HepG2 (cell line): ENCODE data around the gene ARL4D. TPM values are rescaled to one million over a fixed set of nuclear protein-coding genes. Genes with fewer than 3 reads are reported as not detected.

ENCODE experiments used
- ATAC-seq: fragments of 200-7000 bp; cut with Tn5 transposase; 3 replicates; pipeline ENCODE4 v1.9.1; 2020; ENCODE audit warnings: mild to moderate bottlenecking, moderate library complexity
- BruUV-seq: library from RNA; stranded (reverse); fragments of 400-500 nt; replicated peaks from 2 replicates; lab custom pipeline; 2021; lab: Mats Ljungman, UMichigan
- CTCF ChIA-PET: fragments of 300-600 bp; formaldehyde crosslinking; extraction: SDS; loops from one replicate; lab custom pipeline; 2021; ENCODE audit warnings: low total read pairs, inconsistent platforms, low intra/inter-chr PET ratio; lab: Yijun Ruan, JAX
- POLR2A ChIA-PET: fragments of 350-600 bp; sonication (Branson Sonifier 250); formaldehyde crosslinking; loops from one replicate; lab custom pipeline; 2020; ENCODE audit warnings: antibody characterized with exemption, inconsistent platforms; lab: Yijun Ruan, JAX
- DNase-seq: peaks from one replicate; pipeline ENCODE4 v3.0.0-alpha.2; 2015; ENCODE audit warnings: low spot score
- FAIRE-seq: peaks from 3 replicates; lab custom pipeline; 2011; peaks lifted over from hg19 to GRCh38; lab: Jason Lieb, UNC
- H2AFZ ChIP-seq: one replicate; pipeline ENCODE4 v1.6.1; 2011; ENCODE audit warnings: low read length, inconsistent platforms
- H3K27ac ChIP-seq: fragments of 300-600 bp; 3 replicates; pipeline ENCODE4 v1.8.0; 2011; ENCODE audit warnings: mixed run types, mild to moderate bottlenecking, mixed read lengths, low read length, inconsistent platforms; ENCODE audit not compliant: insufficient read depth; ENCODE audit errors: extremely low read length
- H3K27me3 ChIP-seq, 2 experiments: fragments of 200-600 bp in 1 of 2; 2 replicates in 1 of 2; 3 replicates in 1 of 2; pipeline versions ENCODE4 v1.6.0 to v1.8.0; 2011; ENCODE audit warnings: low read length in 2 of 2, mild to moderate bottlenecking in 2 of 2, moderate library complexity in 2 of 2, inconsistent platforms in 1 of 2; ENCODE audit not compliant: insufficient read depth in 2 of 2, control insufficient read depth in 1 of 2
- H3K36me3 ChIP-seq, 2 experiments: fragments of 200-600 bp in 1 of 2; replicated peaks in 1 of 2; 2 replicates in 1 of 2; 3 replicates in 1 of 2; pipeline versions ENCODE4 v1.5.1 to v1.8.0; 2011; ENCODE audit warnings: low read length in 2 of 2, inconsistent platforms in 1 of 2; ENCODE audit not compliant: insufficient read depth in 2 of 2, control insufficient read depth in 1 of 2
- H3K4me1 ChIP-seq: 2 replicates; pipeline ENCODE4 v1.5.1; 2012; ENCODE audit warnings: low read length, inconsistent platforms; ENCODE audit not compliant: insufficient read depth
- H3K4me2 ChIP-seq: 2 replicates; pipeline ENCODE4 v1.6.0; 2011; ENCODE audit warnings: low read depth, low read length, inconsistent platforms
- H3K4me3 ChIP-seq, 3 experiments: fragments of 200-600 bp in 1 of 3; sonication (generic), shearing (Covaris generic) in 1 of 3; replicated peaks in 1 of 3; 2 replicates each; pipeline ENCODE4 v1.5.1; 2011 to 2016; ENCODE audit warnings: low read length in 3 of 3, inconsistent platforms in 2 of 3, low read depth in 2 of 3, mild to moderate bottlenecking in 2 of 3, control low read depth in 1 of 3, mixed read lengths in 1 of 3; ENCODE audit not compliant: insufficient read depth in 1 of 3
- H3K79me2 ChIP-seq: one replicate; pipeline ENCODE4 v1.6.1; 2011; ENCODE audit warnings: low read length, inconsistent platforms; ENCODE audit not compliant: insufficient read depth
- H3K9ac ChIP-seq: 2 replicates; pipeline ENCODE4 v1.6.0; 2011; ENCODE audit warnings: mild to moderate bottlenecking, low read depth, low read length, inconsistent platforms; ENCODE audit not compliant: insufficient read depth
- H3K9me3 ChIP-seq: 2 replicates; pipeline ENCODE4 v1.5.1; 2012; ENCODE audit warnings: mild to moderate bottlenecking, low read length
- H4K20me1 ChIP-seq: 2 replicates; pipeline ENCODE4 v1.6.0; 2011; ENCODE audit warnings: inconsistent platforms, mild to moderate bottlenecking, low read length, moderate library complexity; ENCODE audit not compliant: insufficient read depth
- CHD2 ChIP-seq: IDR thresholded peaks from 2 replicates; pipeline ENCODE4 v1.6.1; 2011; ENCODE audit warnings: low read depth, low read length, improper control_type of control experiment
- GABPB1 ChIP-seq: IDR thresholded peaks from 2 replicates; pipeline ENCODE4 v1.6.1; 2016; ENCODE audit warnings: mild to moderate bottlenecking, missing genetic modification reagents, moderate library complexity, missing compliant biosample characterization
- GPBP1L1 ChIP-seq: sonication (generic); formaldehyde crosslinking; IDR thresholded peaks from 2 replicates; pipeline ENCODE4 v1.5.0; 2020; ENCODE audit warnings: mild to moderate bottlenecking, missing genetic modification reagents
- GRHL1 ChIP-seq: sonication (generic); formaldehyde crosslinking; conservative IDR thresholded peaks from 2 replicates; pipeline ENCODE4 v1.8.0; 2022; ENCODE audit warnings: missing genetic modification reagents
- NFE2L1 ChIP-seq: sonication (generic); formaldehyde crosslinking; IDR thresholded peaks from 2 replicates; pipeline ENCODE4 v1.4.0; 2020; ENCODE audit warnings: missing genetic modification reagents, mild to moderate bottlenecking, borderline replicate concordance
- NPAS2 ChIP-seq: sonication (generic); formaldehyde crosslinking; IDR thresholded peaks from 2 replicates; pipeline ENCODE4 v1.8.0; 2022; ENCODE audit warnings: mild to moderate bottlenecking, missing genetic modification reagents, borderline replicate concordance
- RBM22 ChIP-seq: fragments of 200-400 bp; formaldehyde crosslinking; optimal IDR thresholded peaks from 2 replicates; pipeline ENCODE3; 2017; ENCODE audit warnings: mild to moderate bottlenecking, low read length, moderate library complexity
- SMARCC2 ChIP-seq: fragments of 450-650 bp; IDR thresholded peaks from 2 replicates; pipeline ENCODE4 v1.6.1; 2017; ENCODE audit warnings: antibody characterized with exemption, mild to moderate bottlenecking
- SP5 ChIP-seq: IDR thresholded peaks from 2 replicates; pipeline ENCODE4 v1.6.1; 2016; ENCODE audit warnings: low read depth, borderline replicate concordance
- ZMYM2 ChIP-seq: sonication (generic); formaldehyde crosslinking; IDR thresholded peaks from 2 replicates; pipeline ENCODE4 v1.8.0; 2022; ENCODE audit warnings: mild to moderate bottlenecking, missing genetic modification reagents
- ZNF577 ChIP-seq: sonication (generic); formaldehyde crosslinking; IDR thresholded peaks from 2 replicates; pipeline ENCODE4 v1.4.0; 2020; ENCODE audit warnings: mild to moderate bottlenecking, low read depth, missing genetic modification reagents, borderline replicate concordance
- WGBS: methylation state at CpG from one replicate; pipeline ENCODE4 v1.1.6; 2017; ENCODE audit warnings: low lambda C conversion rate; 5-methylcytosine and 5-hydroxymethylcytosine counted together
- in situ Hi-C: cut with HindIII; loops from 2 replicates; pipeline ENCODE4 v1.10.0; 2017; ENCODE audit warnings: low pct_unique_long_range_greater_than_20kb; ENCODE audit not compliant: extremely low pct_ligation_motif_present
- intact Hi-C: fragments of 100-400 bp; cut with micrococcal nuclease; formaldehyde crosslinking; loops from one replicate; pipeline ENCODE4 v1.10.0; 2022; ENCODE audit not compliant: unreplicated experiment
- polyA plus RNA-seq, 8 experiments: library from polyadenylated mRNA; depleted of rRNA in 3 of 8; stranded (reverse) in 7 of 8; unstranded in 1 of 8; fragments of >200 nt; fragmentation: Illumina TruSeq in 4 of 8; extraction: Trizol in 4 of 8; gene quantifications; 2 replicates each; pipeline versions ENCODE4 v1.2.1 to v1.2.3, GENCODE V29; 2011 to 2016; ENCODE audit warnings: low read depth in 4 of 8, missing spikeins in 1 of 8, mixed read lengths in 1 of 8; ENCODE audit not compliant: insufficient read depth in 1 of 8
- total RNA-seq, 5 experiments: library from RNA; depleted of rRNA; stranded (reverse); fragments of >200 nt; fragmentation: Illumina TruSeq; extraction: Trizol; gene quantifications; 2 replicates each; pipeline ENCODE4 v1.2.3, GENCODE V29; 2016; ENCODE audit warnings: low read depth in 1 of 5
- TF ChIP-seq, protein P1 (sequence below): sonication (generic); formaldehyde crosslinking; IDR thresholded peaks from 2 replicates; pipeline ENCODE4 v1.4.0; 2020; ENCODE audit warnings: mild to moderate bottlenecking, missing genetic modification reagents
- TF ChIP-seq, protein P2 (sequence below): sonication (generic); formaldehyde crosslinking; conservative IDR thresholded peaks from 2 replicates; pipeline ENCODE4 v1.4.0; 2020; ENCODE audit warnings: missing genetic modification reagents

ARL4D gene
- total and polyA plus RNA-seq, 2 of the 13 experiments (the other 11 are each of a cell fraction or from before 2014, with no cell fraction given) = 9.0 to 25.9 TPM

GRCh38 chr17:43438626-43439025 is 39.8 kb downstream of the ARL4D start:
- no TSS peak for BruUV-seq
- FAIRE-seq = no peak

More at GRCh38 chr17:43438626-43439025, 39.8 kb downstream of the ARL4D start:
- H2AFZ ChIP-seq = no peak overlapping the region
- H3K27ac ChIP-seq = no peak overlapping the region
- H3K4me2 ChIP-seq = peak overlapping the region; percentile 3; the same call in 1 of the 2 replicates
- H3K9ac ChIP-seq = no peak overlapping the region
- H4K20me1 ChIP-seq = no peaks in the 10 kb centered on the region
- H3K27me3 ChIP-seq = no peaks in the 10 kb centered on the region
- intact Hi-C loops = no loop called here
- DNase-seq = no peak
- WGBS = 65% methylated on average over 5 of the region's 5 CpGs
- H3K4me3 ChIP-seq = no peak overlapping the region
- ChIA-PET CTCF (no interaction called here), POLR2A (interaction anchor here (1.1 to 2.7 kb wide), 3 partner anchors 11 to 40 kb away, joined by 4 to 11 read pairs (median 7); partner anchors contain the start of gene ARL4D)
- no peaks in the 10 kb centered on the region for H3K79me2 ChIP-seq
- in situ Hi-C loops = no loop called here
- peaks cover 55% of the 10 kb centered on the region for H3K4me1 ChIP-seq
- ATAC-seq = no peak
- TF ChIP-seq GRHL1 (no peak), NFE2L1 (CRISPR knock-in tag) (no peak), GPBP1L1 (CRISPR knock-in tag) (no peak), SMARCC2 (no peak), SP5 (no peak), ZNF577 (CRISPR knock-in tag) (no peak), CHD2 (no peak), NPAS2 (CRISPR knock-in tag) (no peak), GABPB1 (no peak), RBM22 (no peak), ZMYM2 (no peak)
- TF ChIP-seq, protein P1, sequence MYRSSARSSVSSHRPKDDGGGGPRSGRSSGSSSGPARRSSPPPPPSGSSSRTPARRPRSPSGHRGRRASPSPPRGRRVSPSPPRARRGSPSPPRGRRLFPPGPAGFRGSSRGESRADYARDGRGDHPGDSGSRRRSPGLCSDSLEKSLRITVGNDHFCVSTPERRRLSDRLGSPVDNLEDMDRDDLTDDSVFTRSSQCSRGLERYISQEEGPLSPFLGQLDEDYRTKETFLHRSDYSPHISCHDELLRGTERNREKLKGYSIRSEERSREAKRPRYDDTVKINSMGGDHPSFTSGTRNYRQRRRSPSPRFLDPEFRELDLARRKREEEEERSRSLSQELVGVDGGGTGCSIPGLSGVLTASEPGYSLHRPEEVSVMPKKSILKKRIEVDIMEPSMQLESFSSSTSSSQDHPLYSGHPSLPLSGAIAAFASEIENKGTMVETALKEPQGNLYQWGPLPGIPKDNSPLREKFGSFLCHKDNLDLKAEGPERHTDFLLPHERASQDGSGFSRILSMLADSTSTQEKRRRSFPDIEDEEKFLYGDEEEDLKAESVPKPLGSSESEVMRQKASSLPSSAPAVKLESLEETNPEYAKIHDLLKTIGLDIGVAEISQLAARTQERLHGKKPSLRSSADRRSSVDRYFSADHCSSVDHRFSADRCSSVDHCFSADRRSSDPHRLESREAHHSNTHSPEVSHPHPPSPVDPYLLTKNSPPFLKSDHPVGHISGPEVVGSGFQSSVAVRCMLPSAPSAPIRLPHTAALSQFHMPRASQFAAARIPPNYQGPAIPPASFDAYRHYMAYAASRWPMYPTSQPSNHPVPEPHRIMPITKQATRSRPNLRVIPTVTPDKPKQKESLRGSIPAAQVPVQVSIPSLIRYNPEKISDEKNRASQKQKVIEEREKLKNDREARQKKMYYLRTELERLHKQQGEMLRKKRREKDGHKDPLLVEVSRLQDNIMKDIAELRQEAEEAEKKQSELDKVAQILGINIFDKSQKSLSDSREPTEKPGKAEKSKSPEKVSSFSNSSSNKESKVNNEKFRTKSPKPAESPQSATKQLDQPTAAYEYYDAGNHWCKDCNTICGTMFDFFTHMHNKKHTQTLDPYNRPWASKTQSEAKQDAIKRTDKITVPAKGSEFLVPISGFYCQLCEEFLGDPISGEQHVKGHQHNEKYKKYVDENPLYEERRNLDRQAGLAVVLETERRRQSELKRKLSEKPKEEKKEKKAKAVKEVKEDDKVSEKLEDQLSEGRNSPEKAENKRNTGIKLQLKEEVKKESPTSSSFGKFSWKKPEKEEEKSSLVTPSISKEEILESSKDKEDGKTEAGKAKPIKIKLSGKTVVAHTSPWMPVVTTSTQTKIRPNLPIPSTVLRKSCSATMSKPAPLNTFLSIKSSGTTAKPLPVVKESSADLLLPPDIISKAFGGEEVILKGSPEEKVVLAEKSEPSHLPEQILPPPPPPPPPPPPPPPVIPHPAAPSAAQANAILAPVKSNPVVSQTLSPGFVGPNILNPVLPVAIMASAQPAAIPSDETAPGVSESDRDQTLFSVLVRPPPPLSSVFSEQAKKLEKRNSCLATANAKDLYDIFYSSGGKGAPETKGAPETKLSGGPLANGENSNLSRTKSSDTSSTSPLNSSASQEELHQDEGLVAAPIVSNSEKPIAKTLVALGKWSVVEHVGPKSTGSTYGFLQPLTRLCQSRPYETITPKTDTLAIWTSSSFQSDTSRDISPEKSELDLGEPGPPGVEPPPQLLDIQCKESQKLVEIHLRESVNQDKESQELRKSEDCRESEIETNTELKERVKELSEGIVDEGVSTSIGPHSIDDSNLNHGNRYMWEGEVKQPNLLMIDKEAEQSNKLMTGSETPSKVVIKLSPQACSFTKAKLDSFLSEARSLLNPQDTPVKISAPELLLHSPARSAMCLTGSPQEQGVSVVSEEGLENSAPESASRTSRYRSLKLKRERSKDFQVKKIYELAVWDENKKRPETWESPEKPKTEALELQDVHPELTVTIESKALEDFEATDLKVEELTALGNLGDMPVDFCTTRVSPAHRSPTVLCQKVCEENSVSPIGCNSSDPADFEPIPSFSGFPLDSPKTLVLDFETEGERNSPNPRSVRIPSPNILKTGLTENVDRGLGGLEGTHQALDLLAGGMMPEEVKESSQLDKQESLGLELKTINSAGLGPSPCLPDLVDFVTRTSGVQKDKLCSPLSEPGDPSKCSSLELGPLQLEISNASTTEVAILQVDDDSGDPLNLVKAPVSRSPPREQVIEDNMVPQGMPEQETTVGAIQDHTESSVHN (CRISPR knock-in tag) = no peak
- TF ChIP-seq, protein P2, sequence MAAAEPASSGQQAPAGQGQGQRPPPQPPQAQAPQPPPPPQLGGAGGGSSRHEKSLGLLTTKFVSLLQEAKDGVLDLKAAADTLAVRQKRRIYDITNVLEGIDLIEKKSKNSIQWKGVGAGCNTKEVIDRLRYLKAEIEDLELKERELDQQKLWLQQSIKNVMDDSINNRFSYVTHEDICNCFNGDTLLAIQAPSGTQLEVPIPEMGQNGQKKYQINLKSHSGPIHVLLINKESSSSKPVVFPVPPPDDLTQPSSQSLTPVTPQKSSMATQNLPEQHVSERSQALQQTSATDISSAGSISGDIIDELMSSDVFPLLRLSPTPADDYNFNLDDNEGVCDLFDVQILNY (CRISPR knock-in tag) = no peak
- H3K36me3 ChIP-seq = no peaks in the 10 kb centered on the region
- H3K9me3 ChIP-seq = no peaks in the 10 kb centered on the region
